GM19397 (cell line): Measurements from ENCODE around the gene WDR93.

ENCODE experiments used
- ATAC-seq: cut with Tn5 transposase; IDR thresholded peaks from one replicate; pipeline ENCODE4 v1.9.1; 2021; ENCODE audit warnings: mild to moderate bottlenecking, moderate library complexity; ENCODE audit not compliant: unreplicated experiment

WDR93 gene

DNA sequence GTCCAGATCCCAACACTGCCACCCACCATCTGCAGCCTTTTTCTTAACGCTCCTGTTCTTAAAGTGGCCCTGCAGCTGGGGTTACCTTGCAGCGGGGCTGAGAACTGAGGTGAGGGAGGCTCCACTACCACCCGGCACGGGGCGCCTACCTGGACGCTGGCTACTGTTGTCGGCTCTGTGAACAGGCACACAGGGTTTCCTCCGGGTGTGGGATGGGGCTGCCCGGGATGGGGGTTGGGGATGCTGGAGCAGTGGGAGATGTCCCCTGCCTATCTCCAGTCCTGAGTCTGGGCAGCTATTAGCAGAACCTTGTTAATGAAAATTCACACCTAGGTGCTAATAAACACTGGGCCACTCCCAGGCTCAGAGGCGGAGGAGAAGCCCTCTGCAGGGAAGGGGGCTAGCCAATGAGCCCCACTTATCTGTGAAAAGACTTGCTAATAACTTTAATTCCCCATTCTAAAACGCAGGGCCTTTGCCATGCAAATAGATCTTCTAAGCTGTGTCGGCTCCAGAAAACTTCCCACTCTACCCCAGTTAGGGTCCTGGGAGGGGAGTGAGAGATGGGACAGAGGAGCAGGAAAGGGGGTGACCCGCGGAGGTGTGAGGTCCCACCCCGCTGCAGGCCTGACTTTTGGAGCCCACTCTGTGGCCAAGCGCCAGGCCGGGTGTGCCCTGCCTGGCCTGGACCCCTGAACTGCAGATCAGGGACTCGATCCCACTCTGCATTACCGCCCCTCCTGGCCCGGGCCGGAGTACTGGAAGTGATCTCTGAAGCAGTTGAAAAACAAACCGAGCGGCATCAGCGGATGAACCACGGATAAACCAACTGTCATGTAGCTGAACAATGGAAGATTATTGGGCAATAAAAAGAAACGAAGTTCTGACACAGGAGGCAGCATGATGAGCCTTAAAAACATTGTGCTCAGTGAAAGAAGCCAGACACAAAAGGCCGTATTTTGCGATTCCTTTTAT is 57.4 kb downstream of the WDR93 start:
- no peak for ATAC-seq

DNA sequence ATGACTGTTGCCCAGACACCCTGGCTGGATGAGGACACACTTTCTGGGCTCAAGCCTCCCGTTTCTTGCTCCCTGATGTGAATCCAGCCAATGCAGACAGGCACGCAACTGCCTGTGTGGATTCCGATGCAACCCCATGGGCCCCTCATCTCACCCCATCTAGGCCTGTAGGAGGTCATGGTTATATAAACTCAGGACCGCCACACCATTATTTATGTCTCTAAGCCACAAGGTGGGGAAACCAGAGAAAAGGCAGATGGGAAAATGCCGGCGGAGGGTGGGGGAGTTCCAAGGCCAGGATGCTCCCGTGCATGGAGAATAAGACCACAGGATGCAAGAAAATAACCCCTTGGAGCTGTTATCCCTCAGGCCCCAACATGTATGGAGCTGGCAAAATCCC is 58.4 kb downstream of the WDR93 start:
- ATAC-seq: no peak

DNA sequence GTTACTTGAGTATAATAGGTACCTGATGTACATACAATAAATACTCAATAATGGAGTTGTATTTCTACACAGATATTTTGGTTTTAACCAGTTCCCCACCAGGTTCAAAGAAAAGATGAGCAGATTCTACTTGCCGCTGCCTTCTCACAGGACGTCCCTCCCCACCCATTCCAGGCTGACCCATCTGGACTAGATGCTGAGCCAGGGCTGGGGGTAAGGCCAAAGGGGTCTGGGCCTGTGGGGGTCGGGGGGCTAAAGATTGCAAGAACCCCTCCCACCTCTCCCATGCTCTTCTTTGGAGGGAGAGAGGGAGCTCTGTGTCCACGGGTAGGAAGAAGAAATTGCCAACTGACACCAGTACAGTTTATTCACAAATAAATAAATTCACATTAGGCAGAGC is 58.9 kb downstream of the WDR93 start:
- ATAC-seq: no peak

DNA sequence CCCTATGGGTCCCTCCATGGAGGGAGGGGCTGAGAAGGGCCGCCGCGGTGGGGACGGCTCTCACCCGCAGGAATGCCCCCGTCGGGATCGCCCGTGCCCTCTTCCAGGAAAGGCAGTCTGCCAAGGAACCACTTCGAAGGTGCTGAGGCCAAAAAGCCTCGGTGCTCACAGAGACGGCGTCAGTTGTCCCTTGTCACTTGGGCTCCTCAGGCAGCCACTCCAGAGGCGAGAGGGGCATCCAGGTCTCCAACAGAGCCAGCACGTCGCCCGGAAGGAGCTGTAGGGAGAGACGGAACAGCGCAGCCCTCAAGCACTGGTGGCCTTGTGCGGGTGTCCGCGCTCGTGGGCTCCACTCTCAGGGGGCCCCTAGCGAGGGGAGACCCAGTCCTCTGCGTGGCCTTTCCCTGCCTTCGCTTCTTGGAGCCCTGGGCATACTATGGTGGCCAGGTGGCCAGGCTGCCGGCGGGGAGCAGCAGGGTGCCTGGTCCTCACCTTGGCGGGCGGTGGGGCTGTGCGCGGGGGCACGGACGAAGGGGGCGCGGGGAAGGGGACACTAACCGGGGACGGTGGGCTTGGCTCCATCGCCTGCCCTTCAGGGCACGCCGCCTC is 59.4 kb downstream of the WDR93 start:
- peak; percentile 2 for ATAC-seq

DNA sequence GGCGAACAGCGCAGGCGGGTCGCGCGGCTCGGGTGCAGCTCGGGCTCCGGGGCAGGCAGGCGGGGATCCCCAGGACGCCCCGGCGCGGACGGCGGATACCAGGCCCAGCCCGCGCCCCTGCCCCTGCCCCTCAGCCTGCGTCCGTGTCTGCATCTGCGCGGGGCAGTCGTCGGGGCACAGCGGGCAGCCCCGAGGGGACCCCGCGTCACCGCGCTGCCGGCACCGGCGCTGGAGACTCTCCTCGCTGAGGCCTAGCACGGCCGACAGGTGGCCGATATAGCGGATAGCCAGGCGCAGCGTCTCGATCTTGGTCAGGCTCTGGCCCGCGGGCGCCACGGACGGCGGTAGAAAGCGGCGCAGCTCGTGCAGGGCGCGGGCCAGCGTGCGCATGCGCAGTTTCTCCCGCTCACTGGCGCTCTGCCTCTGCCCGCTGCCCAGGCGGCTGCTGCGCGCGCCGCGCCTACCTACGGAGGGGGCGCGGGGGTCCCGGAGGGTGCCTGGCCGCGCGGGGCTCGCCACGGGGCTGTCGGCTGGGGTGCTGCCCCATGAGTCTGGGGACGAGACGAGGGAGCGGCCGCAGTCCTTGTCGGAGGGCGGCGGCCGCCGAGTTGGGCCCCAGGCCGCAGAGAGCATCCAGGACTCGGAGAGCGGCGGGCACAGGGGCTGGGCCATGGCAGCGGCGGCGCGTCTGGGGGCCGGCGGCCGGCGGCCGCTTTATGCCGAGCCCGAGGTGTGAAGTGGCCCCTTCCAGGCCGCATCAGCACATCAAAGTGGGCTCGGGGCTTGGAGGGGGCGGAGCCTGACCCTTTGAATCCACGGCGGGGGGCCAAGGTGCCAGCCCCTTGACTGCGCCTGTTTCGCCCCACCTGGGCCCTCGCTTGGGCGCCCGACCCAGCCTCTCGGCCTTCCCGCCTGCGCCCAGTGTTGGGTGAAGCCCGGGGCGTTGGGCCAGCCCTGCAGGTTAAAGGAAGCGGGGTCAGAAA is 60.2 kb downstream of the WDR93 start, which contains the start of gene MESP1:
MESP1 (minus strand) TSS at position 690 of the 983 bp plus-strand sequence; CDS start at position 672, 18 bp downstream.
- ATAC-seq: peak; percentile 94

DNA sequence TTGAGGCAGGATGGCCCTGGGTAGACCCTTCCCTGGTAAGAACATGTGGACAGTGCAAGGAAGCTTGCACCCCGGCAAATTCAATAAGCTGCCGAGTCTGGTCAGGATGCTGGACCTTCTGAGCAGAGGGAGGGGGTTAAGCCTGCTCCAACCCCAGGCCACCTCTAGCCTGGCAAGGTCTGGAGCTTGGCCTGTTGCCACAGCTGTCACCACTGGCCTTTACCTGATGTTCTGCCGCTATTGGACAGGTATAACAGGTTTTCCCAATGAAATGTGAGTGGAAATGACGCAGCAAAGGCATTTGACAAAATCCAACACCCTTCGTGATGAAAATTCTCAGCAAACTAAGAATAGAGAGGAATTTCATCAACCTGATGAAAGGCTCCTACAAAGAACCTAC is 61.1 kb downstream of the WDR93 start:
- ATAC-seq: no peak

DNA sequence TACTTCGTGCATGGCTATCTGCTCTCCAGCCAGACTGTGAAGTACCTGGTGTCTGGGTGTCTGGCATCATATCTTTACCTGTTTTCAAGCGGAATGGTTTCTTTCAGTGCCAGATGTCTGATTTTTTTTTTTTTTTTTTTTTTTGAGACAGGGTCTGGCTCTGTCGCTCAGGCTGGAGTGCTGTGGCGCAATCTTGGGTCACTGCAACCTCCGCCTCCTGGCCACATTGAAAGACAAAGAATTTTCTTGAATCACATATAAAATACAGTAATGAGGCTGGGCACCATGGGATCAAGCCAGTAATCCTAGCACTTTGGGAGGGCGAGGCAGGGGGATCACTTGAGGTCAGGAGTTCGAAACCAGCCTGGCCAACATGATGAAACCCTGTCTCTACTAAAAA is 63.2 kb downstream of the WDR93 start:
- ATAC-seq: no peak

DNA sequence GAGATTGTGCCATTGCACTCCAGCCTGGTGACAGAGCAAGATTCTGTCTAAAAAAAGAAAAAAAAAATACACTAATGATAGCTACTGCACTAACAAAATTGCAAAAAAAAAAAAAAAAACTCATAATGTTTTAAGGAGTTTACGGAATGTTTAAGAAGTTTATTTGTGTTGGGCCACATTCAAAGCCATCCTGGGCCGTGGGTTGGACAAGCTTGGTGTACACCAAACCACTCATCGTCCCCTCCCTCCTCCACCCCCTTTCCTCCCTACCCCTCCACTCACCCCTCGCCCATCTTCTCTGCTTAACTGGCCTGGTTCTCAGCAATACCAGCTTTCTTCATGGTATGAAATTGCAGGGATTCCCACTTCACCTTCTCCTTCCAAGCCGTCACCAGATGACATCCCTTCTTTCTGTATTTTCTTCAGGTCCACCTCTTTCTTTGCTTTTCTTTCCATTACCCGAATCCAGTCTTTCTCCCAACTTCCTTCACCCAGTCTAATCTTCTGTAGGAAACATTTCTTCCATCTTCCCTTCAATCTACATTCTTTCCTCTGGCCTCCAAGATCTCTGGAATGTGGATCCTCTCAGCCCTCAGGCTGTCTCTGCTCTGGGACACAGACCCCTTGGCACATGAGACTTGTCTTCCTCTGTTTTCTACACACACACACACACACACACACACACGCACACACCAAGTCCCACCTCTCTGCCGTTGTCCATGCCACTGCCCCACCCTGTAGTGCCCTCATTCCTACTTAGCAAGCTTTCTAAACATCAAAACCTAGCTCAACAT is 63.9 kb downstream of the WDR93 start:
- ATAC-seq: no peak

DNA sequence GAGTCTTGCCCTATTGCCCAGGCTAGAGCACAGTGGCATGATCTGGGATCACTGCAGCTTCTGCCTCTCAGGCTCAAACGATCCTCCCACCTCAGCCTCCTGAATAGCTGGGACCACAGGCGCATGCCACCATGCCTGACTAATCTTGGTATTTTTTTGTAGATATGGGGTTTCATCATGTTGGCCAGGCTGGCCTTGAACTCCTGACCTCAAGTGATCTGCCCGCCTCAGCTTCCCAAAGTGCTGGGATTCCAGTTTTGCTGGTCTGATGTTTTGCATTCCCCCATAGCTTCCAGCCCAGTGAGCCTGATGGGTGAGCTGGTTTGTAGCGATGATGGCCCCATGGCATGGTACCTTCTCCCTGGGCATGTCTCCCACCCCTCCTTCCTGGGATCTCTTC is 65.1 kb downstream of the WDR93 start:
- ATAC-seq: no peak

DNA sequence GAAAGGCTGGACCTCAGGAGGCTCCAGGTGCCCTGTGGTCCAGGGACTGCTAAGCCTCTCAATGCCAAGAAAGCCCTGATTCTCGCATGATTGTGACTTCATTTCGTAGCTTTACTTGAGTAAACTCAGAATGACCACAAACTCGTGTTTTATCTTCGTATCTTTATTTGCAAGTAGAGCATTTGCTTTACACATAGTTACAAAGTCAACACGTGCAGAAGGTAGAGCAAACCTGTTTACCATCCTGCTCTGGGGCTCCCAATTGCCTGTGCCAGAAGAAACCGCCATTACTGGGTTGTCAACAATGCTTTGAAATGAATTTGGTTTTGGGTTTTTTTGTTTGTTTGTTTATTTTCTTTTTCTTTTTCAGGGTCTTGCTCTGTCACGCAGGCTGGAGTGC is 66.3 kb downstream of the WDR93 start:
- no peak for ATAC-seq

DNA sequence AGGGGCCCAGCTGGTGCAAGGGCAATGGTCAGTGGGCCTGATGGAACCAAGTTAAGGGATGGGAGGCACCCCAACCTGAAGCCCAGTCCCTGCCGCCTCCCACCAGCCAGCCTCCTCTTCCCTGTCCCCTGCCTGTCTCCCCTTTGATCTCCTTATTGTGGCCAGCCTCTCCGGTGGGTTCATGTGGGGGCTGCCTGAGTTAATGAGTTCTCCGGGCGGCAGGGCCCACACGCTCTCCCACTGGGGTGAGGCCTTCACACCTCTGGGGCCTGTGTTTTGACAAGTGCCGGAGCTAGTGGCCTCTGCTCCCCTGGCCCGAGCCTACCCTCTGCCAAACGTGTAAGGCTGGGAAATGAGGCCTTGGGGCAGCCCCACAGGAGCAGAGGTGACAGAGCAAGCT is 67.7 kb downstream of the WDR93 start:
- ATAC-seq: no peak

DNA sequence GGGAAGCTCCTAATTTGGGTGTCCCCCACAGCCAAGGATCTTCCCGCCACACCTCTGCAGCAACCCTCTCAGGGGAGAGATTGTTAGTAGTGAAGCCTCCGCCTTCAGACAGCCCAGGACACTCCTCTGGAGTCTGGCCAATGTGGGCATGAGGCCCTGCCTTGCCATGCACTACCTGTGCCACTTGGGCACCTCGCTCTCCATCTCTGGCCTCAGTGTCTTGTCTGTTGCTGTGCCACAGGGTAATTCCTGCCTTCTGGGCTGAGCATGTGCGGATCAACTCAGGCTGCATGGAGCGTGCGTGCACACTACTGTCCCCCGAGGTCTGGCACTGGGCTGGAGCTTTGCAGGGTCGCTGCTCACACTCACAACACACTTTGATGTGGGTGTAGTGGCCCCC is 68.4 kb downstream of the WDR93 start:
- ATAC-seq: no peak

DNA sequence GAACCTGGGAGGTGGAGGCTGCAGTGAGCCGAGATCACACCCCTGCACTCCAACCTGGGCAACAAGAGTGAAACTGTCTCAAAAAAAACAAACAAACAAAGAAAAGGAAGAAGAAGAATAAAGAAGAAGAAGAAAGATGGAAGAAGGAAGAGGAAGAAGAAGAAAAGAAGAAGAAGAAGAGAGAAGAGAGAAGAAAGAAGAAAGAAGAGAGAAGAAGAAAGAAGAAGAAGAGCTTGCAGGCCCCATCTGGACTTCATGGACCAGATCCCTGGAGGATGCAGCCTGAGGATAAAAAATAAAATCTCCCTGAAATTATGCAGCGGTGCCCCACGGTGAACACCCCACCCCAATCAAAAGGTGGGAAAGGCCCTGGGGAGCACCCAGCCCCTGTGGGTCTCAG is 69.2 kb downstream of the WDR93 start:
- no peak for ATAC-seq

DNA sequence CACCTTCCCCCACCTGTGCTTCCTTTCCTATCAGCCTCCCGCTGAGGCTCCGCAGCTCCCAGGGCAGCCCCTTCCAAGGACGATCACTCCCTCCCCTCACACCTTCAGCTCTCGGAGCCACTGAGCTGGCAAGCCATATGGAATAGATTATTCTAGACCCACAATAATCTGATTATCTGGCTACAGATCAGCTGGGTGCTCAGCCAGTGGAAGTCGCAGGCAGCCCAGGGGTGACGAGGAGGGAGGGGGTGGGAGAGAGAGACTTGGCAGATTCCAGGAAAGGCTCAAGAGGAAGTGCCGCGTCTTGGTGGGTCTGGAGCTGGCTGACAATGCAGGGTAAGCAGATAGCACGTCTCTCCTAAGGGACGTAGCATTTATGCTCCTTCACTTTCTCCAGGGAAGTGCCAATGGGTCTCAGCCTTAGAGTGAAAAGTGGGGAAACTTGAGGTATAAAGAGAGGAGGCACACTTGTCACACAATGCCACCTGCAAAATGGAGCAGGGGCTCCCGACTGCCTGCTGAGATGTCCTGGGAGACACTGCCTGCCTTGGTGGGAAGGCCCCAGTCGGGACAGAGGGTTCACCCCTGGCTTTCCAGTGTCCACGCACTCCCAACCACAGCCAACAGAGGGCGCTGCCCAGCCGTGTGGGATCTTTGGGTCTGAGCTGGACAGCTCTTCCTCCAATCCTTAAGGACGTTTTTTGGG is 69.8 kb downstream of the WDR93 start:
- no peak for ATAC-seq

DNA sequence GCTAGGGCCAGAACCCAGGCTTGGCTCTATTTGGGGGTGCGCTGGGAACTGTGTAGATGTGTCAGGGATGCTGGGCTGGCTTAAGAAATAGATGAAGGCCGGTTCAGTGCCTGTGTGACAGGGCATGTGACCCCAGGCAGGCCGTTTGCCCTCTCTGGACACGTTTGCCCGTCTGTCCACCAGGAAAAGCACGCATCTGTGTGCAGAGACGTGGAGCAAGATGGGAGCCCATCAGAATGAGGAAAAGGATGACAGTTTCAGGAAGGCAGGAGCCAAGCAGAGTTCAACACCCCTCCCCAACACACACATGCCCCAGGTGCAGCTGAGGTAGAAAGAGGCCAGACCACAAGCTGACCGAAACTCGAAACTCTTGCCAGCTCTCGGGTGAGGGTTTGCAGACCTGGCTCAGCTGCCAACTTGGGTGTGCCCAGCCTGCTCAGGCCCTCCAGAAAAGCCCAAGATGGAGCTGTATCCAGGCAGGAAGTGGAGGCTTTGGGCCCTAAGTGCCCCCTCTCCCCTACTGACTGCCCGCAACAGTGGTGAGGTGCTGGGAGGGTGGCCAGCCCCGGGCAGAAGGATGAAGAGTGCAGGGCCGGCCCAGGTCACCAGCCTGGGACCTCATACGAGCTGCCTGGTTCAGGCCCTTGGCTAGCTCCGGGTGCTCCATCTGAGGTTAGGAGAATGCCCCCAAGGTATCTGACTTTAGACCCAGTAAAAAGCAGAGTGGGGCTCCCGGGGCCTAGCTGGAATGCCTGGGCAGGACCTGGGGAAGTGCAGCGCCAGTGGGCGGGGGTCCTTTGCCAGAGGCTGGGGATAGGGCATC is 70.6 kb downstream of the WDR93 start:
- no peak for ATAC-seq

DNA sequence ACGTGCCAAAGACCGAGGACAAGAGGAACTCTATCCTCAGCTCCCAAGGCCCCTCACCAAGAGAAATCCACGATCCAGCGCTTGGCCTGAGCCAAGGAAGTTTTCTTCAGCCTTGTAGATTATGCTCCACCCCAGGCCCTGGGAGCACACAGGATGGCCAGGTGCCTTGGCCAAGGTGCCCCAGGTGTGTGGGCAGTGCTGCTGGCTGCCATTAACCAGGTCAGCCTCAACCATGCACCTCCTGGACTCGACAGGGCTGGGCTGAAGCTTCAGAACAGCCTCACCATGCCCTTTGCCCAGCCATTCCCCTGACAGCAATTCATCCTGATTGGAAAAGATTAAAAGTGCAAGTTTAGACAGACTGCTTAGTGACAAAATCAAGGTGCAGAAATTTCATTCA is 71.3 kb downstream of the WDR93 start:
- ATAC-seq: no peak

DNA sequence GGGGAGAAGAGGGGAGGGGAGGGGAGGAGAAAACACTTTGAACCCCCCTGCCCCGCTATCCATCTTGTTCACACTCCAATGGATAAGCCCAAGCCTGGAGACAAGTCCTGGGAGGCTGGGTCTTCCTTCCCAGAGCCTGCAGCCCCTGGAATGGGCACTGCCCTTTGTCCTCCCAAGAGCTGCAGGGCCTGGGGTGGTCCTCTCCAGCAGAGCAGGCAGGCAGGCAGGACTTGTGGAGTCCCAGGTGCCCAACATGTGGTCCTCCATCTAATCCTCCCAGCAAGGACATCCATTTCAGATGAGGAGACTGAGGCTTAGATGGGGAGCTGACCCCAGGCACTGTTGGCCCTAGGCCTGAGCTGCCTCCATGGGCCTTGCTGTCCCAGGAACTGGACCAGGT is 75.1 kb downstream of the WDR93 start:
- ATAC-seq: no peak

DNA sequence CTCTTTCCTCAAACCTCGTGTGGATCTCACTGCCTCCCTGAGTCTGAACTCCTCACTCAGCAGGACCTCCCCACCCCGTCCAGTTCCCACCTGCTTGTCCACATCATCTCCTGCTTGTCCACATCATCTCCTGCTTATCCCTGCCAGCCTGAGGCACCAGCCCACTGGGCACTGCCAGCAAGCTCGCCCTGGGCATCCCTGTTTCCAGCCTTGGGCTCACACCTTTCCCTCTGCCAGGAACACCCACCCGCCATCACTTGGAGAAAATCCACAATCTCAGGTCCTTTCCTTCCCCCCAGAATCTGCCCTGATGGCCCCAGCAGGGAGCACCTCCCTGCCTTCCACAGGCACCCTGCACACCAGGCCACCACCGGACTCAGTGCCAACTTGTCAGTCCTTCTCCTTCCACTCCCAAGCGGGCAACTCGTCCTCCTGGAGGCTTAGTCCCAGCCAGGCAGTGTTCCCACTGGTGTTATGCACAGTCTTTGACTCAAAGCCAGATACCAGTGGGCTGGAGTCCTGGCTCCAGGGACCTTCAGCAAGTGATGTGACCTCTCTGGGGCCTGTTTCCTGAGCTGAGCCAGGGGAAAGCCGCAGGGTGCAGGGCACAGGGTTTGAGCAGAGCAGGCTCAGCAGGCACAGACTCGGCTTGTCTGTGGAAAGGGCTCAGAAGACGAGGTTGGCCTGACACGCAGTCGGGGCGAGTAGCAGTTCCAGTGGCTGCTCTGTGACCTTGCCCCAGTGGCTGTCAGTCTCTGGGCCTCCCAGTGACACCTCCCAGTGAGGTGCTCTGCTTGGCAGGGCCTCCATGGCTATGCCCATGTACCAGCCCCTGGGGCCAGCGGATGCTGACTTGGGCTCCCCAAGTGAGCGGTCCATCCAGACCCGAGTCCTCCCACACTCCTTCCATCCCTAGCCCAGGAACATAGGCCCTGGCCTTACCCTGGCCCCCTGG is 76.0 kb downstream of the WDR93 start:
- ATAC-seq: no peak
